SHP77 treated with DMSO at 0.1 percent for 48 hours (cell line): ENCODE measurements around the gene CTNNA3.
A peak's percentile ranks its signal among the peaks of the same experiment; 100 is the strongest.

ENCODE experiments used
- DNase-seq: peaks from one replicate; lab custom pipeline; 2025; lab: John Stamatoyannopoulos, UW

Gene CTNNA3

GRCh38 chr10:66929375-66929774, 766.6 kb downstream of the CTNNA3 start:
- no peak for DNase-seq

DNA sequence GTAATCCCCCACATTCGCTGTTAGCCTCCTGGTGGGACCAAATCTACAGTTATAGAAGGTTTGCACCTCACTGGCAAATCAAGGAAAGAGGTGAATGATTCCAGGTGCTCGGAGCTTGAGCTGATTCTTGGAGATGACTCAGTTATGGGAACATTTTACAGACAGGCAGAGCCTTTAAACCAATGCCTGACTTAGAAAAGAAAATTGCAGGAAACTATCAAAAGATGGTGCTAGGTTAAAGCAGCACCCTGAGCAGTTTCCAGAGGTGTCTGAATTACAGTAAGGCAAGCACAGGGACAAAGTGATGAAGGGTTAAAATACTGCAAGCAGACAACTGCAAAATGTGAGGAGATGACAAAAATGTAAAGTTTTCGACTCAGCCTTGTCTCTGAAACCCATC, 767.2 kb downstream of the CTNNA3 start:
- no peak for DNase-seq

- DNase-seq: no peak
Measured at GRCh38 chr10:66927971-66928770, 767.8 kb downstream of the CTNNA3 start.

DNA sequence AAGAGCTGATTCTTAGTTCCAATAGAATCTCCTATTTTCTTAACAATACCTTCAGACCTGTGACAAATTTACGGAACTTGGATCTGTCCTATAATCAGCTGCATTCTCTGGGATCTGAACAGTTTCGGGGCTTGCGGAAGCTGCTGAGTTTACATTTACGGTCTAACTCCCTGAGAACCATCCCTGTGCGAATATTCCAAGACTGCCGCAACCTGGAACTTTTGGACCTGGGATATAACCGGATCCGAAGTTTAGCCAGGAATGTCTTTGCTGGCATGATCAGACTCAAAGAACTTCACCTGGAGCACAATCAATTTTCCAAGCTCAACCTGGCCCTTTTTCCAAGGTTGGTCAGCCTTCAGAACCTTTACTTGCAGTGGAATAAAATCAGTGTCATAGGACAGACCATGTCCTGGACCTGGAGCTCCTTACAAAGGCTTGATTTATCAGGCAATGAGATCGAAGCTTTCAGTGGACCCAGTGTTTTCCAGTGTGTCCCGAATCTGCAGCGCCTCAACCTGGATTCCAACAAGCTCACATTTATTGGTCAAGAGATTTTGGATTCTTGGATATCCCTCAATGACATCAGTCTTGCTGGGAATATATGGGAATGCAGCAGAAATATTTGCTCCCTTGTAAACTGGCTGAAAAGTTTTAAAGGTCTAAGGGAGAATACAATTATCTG, 768.6 kb downstream of the CTNNA3 start:
- no peak for DNase-seq

GRCh38 chr10:66926841-66927240, 769.2 kb downstream of the CTNNA3 start:
- no peak for DNase-seq

DNA sequence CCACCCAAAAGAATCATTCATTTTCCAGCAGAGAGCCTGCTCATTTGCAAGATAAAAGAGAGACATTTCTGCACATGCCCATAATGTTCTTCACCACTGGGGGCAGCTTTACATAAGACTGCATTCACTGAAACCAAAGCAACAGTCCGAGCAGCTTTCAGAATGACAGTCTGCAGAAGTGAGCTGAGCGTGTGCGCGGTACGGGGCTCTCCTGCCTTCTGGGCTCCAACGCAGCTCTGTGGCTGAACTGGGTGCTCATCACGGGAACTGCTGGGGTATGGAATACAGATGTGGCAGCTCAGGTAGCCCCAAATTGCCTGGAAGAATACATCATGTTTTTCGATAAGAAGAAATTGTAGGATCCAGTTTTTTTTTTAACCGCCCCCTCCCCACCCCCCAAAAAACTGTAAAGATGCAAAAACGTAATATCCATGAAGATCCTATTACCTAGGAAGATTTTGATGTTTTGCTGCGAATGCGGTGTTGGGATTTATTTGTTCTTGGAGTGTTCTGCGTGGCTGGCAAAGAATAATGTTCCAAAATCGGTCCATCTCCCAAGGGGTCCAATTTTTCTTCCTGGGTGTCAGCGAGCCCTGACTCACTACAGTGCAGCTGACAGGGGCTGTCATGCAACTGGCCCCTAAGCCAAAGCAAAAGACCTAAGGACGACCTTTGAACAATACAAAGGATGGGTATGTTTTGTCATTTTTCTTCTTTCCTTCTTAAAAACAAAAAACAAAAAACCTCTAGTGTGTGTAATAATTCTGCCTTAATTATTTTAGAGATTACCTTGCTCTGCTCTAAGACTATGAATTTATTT, 769.9 kb downstream of the CTNNA3 start, which contains the start of gene LRRTM3:
Gene LRRTM3 (plus strand): TSS at position 141 of the 820 bp plus-strand sequence.
- peak; percentile 12 for DNase-seq

DNA sequence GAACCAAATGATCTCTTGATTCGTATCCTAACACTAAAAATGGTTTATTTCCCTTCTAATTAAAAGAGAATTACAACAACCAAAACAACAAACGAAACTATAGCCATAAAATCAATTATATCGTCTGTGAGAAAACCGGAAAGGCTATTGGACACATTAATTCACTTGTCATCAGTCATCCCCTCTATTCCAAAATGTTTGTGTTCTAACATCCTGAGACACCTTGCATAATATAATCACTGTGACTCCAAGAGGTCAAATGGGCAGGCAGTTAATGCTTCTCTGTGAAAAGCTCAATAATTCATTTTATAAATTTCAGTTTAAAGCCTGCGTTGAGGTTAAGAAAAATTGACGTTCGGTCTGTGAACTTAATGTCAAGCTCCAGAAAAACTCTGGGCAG, 770.6 kb downstream of the CTNNA3 start:
- no peak for DNase-seq

DNA sequence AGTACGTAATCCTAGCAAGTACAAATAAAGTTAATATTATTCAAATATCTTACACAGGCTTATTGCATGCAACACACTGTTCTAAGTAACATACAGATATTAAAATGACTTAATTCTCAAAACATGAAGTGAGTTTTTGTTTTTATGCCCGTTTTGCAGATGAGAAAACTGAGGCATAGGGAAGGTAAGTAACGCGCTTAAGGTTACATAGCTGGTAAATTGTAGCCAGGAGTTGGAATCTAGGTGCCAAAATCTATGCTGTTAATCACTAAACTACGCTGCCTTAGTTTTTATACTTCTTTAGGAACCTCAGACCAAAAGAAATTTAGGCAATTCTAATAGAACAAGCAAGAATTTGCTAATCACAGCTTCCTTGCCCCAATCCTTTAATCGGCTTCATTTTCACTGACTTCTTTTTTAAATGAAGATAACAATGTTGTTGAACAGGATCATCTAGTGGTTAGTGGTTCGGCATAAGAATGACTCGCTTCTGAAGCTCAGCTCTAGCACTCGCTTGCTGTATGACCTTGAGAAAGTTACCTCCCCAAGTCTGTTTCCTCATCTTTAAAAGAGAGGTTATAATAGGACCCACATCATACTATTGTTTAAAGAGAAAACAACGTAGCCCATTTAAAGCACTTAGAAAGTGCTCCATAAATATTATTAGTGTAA, 771.2 kb downstream of the CTNNA3 start:
- no peak for DNase-seq

DNA sequence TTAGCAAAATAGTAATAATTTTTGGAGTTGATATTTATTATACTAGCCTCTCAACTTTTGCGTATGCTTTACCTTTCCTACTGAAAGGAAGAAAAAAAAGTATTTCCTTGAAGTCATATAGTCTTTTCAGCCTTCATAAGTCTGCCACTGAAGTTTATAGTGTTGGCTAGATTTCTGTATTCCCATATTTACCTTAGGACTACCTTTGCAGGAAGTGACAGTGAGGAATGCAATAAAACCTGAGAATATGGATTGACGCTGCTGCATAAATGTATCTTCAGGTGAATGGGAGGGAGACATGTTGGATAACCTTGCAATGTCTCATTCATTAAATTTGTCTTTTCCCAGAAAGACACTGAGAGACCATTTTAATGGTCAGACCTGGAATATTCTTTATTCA, 776.7 kb downstream of the CTNNA3 start:
- no peak for DNase-seq

DNA sequence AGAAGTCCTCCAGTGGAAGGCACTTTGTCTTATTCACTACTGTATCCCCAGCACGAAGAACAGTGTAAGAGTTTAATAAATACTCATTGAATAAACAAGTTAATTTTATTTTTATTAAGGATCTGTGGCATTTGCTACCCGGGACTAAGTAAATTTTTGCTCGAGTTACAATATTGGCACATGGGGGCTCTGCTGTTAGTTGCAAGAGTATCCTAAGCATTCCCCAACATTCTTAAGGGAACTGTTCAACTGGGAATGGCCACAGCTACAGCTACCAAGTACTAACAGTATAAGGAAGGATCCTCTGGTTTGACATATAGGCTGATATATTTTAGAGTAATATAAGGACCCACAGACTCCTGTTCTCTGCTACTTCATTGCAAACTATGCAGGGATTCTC, 778.9 kb downstream of the CTNNA3 start:
- no peak for DNase-seq

DNA sequence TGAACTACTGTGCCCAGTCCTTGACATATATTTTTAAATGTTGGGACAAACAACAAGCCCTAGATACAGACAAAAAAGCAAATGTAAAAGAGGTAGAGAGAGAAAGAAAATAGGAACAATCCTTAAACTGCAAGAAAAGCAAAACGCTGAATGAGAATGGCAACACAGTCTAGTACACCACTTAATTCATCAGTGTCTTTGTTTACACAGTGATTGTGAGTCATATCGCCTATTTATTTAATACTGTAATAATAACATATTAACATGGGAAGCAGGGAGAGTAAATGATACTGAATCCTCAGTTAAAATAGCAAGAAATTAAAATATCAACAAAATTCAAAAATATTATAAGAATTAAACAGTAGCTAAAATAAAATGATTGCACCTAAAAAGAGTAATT, 780.0 kb downstream of the CTNNA3 start:
- no peak for DNase-seq

- no peak for DNase-seq
Measured at GRCh38 chr10:66910671-66911070, 785.3 kb downstream of the CTNNA3 start.

- no peak for DNase-seq
Measured at GRCh38 chr10:66892871-66893270, 803.1 kb downstream of the CTNNA3 start.

GRCh38 chr10:66888237-66888636, 807.8 kb downstream of the CTNNA3 start:
- no peak for DNase-seq

GRCh38 chr10:66886848-66887247, 809.1 kb downstream of the CTNNA3 start:
- DNase-seq: no peak

DNA sequence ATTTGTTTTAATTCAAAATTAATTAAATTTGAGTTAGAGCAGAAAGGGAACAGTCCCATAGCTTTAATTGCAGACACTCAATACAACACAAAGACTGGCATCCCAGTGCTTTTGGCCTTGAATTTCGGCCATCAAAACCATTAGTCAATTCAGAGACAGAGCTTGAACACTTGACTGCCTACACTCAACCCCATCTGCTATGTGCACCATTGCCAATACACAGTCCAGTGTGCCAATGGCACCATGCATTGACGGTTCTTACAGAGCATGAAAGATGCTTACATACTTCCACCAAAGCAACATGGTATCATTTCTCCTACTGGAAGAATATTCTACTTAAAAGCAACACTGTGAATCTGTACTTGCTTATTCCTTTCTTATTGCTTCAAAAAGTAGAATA, 813.7 kb downstream of the CTNNA3 start:
- no peak for DNase-seq

DNA sequence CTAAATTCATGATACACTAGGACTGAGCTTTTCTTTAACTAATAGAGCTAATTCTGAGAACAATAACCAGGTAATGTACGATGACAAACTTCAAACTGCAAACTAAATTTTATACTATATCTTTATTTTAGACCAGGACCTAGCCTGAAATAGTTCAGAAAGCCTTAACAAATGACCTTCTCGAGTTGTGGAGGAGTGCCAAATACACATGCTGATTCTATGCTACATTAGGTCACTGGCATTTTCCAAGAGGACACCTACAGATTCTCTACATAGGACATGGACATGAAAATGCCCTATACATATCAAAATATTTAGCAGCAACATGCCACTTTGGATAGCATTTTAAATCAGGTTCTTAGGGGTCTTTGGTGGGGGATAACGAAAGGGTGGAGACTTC, 814.2 kb downstream of the CTNNA3 start:
- DNase-seq: no peak

DNA sequence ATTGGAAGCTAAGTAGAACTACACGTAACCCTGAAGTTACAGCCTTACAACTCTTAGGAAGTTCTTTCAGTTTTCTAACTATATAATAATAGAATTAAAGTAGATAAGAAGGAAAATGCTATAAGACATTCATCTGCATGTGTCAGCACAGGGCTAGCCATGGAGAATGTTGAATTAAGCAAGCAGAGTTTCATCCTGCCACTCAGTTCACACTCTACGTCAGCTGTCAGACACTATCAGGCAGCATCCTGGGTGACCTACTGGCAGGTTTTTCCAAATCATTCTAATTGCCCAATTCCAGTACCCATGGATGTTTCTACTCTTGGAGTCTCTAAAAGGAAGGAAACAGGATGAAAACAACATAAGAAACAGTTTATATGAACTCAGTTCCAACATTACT, 815.2 kb downstream of the CTNNA3 start:
- no peak for DNase-seq

DNA sequence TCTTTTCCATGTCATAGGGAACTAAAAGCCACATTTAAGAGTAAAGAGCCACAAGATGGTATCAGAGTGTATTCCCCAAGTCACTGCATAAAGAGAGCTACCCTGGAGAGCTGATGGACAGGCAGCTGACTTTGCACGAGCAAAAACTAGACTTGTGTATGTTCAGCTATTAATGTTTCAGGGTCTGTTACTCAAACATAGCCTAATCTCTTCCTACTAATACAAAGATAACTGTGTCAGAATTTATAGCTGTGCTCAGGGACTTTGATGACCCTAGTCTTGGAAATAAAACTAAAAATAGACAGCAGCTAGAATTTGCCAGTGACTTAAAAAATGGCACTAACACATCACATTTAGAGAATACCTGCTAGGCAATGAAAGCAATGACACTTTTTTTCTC, 815.7 kb downstream of the CTNNA3 start:
- no peak for DNase-seq

DNA sequence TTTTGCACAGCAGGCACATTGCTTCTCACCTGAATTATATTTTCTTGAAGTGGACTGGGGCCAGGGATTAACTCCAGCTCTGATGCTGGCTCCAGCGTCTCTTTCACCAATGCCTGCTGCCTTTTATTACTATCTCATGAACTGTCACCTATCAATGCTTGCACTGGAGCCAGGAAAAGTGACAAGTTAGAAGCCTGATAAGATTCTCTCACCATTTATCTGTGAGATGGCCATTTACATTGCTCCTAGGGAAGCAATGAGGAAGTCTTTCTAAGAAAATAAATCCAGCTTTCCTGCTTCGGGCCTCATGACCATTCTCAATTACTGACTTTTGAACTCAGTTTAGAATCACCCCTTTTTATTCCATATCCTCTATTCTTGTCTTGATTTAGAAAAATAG, 818.6 kb downstream of the CTNNA3 start:
- DNase-seq: no peak

DNA sequence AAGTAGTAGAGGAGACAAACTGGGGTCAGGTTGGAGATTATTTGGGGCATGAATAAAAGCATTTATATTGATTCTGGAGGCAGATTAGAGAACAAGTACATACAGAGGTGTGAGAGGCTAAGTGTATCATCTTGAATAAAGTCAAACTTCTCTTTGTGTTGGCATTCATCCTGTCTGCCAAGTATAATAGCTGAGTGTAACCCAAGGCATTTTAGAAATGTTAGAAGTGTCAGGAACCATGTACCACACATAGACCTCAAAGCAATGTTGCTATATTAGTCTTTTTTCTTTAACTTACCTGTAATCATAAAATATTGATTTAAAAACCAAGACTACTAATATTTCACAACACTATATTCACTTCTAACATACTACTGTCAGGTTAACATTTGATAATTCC, 826.4 kb downstream of the CTNNA3 start:
- no peak for DNase-seq

GRCh38 chr10:66862687-66863258, 833.2 kb downstream of the CTNNA3 start:
- no peak for DNase-seq
